NK-92 treated with Interleukin-12 subunit alpha and Interleukin-12 subunit beta, amount 100 ng/mL, for 24 hours (cell line): ENCODE measurements around the gene CRELD2.

Source experiments
- DNase-seq: peaks from one replicate; lab custom pipeline; 2025; lab: John Stamatoyannopoulos, UW

CRELD2 gene

DNA sequence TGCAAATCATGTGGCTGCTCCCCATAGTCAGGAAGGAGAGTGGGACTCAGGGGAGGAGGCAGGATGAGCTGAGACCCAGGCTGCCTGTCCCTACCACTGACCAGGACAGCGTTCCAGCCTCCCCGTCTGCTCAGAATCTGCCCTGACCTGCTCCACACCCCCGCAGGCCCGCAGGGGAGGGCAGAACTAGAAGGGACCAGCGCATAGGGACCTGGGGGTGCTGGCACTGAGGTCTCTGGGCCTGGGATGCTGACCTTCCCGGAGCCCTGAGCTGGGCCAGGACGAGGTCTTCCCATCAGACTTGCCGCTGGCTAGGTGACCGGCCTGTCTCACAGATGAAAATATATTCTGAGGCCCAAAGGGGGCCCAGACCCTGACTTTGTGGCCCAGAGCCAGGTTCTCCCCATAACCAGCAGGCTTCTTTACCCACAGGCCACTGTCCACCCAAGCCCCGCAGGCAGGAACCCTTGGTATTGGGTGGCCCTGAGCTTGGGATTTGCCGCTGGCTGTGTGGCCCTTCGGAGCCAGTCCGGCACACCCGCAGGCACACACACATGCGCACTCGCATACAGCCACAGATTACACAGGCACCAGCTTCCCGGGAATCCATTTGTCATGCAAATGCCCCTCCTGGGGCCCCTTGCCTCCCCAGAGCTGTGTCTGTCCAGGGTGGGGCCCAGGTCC is 28.3 kb downstream of the CRELD2 start:
- no peak for DNase-seq

DNA sequence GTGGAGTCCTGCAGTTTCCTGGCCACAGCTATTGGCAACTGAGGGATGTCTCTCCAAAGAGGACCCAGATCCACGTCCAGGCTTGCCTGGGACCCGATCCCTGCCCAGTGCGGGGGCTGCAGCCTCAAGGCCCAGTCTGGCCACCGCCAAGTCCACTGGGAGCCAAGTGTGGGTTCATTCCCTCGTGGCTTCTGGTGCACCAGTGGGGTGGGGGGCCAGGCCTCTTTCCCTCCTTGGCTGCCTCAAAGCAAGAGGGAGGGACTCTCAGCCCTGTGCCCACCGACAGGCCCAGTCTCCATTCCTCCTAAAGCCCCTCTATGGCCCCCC is 28.8 kb downstream of the CRELD2 start:
- no peak for DNase-seq

GRCh38 chr22:49948116-49948957 is 29.9 kb downstream of the CRELD2 start:
- no peak for DNase-seq

GRCh38 chr22:49948958-49949913 is 30.8 kb downstream of the CRELD2 start:
- no peak for DNase-seq

DNA sequence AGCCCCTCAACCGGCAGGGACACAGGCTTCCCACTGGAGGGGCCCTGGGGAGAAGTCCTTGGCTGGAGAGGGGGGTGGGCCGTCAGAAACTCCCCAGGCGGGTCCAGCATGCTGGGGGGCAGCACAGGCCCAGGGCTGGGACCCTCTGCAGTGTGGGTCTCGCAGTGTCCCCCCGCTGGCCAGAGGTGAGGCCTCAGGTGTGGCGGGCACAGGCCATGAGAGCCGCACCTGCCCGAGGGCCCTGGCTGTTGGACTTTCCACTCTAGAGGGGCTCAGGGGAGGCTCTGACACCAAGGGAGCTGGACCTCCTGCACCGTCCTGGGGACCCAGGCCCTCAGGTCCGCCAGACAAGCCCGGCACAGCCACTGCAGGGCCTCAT is 31.5 kb downstream of the CRELD2 start:
- DNase-seq: no peak

DNA sequence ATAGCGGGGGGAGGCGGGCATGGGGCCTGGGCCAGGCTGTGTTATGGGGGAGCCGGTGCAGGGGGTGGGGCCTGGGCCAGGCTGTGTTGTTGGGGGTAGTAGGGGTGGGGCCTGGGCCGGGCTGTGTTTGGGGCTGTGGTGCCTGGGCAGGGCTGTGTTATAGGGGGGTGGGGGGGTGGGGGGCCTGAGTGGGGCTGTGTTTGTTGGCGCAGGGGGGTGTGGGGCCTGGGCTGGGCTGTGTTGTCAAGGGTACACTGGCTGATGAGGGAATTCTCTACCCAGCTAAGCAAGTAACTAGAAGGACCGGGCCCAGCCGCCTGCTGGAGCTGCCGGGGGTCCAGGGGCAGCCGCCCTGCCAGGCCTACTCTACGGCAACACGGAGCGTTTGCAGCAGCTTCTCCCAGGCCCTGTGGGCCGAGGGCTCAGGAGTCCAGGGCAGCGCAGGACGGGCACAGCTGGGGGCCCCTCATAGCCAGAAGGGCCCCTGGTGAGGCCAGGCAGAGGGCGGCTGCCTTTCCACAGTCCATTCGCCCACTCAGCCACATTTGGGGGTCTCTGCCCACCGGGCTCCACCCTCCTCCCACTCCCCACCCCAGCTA is 32.1 kb downstream of the CRELD2 start:
- DNase-seq: no peak

- DNase-seq: no peak
Measured at GRCh38 chr22:49951000-49951677, 32.7 kb downstream of the CRELD2 start.

GRCh38 chr22:49951678-49951985 is 33.2 kb downstream of the CRELD2 start:
- DNase-seq: no peak

- DNase-seq: no peak
Measured at GRCh38 chr22:49951986-49952896, 33.8 kb downstream of the CRELD2 start.

- DNase-seq: no peak
Measured at GRCh38 chr22:49953027-49953679, 34.7 kb downstream of the CRELD2 start.

- no peak for DNase-seq
Measured at GRCh38 chr22:49953680-49954344, 35.4 kb downstream of the CRELD2 start.

DNA sequence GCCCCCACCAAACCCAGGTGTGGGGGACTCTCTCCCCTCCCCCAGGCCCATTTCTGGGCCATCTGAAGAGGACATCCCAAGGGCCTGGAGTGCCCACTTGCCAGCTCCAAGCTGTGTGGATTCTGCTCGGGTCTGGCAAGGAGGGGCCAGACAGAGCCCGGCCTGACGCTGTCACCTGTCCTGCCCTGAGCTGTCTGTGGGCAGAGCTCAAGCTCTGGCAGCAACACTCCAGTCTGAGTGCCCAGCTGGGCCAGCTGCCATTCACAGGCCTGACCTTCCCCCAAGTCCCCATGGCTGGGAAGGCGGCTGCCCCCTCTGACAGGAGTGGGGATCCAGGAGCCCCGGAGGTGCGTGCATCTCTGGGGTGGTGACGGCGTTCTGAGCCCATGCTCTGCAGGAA is 35.9 kb downstream of the CRELD2 start:
- DNase-seq: no peak

DNA sequence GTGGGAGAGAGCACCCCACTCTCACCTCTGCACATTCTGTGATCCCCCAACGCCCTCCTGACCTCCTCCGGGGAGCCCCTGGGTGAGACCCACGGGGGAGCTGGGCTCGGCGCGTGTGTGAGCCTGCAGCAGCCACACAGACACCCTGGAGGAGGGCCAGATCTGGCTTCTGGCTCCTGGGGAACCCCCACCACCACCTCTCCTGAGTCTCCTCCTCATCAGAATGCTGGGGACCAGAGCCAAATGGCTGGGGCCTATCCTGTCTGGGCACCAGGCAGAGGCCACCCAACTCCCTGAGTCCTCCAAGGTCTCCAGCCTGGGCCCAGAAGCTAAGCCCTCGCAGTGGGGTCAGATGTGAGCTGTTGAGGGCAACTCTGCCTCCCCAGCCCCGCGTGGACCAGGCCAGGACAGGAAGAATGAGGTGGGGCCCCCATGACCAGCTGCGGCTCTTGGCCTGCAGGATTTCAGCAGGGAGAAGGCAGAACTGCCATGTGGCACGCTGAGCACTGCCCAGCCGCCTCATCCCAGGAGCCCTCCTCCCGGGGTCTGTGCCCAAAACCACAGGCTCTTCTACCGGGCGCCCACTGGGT is 36.7 kb downstream of the CRELD2 start:
- DNase-seq: no peak

DNA sequence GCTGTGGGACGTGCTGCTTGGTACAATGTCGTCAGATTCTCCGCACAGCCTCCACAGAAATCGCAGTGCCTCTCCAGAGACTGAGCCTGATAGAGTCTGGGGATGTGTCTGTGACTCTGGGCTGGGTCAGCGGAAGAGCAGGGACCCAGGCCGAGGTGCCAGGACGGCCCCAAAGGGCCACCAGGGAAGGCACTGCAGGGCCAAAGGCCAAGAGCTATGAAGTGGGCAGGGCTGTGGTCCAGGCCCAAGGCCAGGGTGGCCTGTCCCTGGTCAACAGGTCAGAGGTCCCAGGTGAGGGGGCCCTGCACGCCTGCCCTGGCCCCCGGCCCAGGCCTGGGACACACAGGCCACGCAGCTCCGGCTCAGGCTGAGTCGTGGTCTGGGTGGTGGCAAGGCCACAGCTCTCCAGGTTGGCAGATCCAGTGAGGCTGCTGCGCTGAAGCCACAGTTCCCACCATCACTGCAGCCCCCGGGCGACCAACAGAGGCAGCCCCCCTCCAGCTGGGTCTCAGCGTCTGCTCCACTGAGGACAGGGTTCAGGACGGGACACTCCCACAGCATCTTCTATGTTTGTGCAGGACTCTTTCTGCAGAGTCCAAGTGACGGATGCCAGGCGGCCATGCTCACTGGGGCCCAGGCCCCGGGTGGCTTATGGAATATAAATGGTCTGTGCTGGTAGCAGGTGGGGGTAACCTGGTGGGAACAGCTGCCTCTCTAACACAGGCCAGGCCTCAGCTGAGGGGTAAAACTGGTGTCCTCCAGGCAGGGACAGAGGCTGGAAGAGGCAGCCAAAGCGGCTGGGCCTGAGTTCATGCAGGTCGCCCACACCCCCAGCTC is 37.4 kb downstream of the CRELD2 start:
- DNase-seq: no peak

GRCh38 chr22:49956418-49956770 is 38.0 kb downstream of the CRELD2 start:
- DNase-seq: no peak

GRCh38 chr22:49956914-49957825 is 38.7 kb downstream of the CRELD2 start:
- no peak for DNase-seq

DNA sequence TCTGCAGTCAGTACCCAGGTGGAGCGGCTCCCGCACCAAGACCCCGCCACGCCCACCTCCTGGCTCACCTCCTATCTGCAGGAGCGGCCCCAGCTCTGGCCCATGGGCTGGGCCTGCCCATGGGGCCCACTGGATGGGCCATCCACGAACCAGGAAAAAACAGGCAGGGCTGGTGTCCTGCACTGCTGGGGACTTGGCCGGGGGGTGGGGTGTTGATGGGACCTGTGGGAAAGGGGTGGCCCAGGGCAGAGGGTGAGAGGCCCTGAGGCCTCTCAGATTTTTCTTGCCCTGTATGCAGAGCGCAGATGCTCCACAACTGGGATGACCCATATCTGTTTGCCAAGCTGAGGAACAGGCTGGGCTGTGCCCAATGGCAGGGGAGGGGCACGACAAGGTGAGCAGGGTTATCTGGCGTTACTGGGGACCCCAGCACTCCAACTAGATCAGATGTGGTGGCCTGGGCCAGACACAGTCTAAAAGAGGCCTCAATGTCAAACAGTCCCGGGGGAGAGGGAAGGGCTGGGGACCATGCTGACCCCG is 39.5 kb downstream of the CRELD2 start:
- no peak for DNase-seq
